Measurements from ENCODE around the gene SIX2.
"Not testable (repeated sequence)": the region's sequence is repeated elsewhere in the genome, so short reads cannot be mapped to it uniquely, and the experiment has no call there.

SIX2 gene

DNA sequence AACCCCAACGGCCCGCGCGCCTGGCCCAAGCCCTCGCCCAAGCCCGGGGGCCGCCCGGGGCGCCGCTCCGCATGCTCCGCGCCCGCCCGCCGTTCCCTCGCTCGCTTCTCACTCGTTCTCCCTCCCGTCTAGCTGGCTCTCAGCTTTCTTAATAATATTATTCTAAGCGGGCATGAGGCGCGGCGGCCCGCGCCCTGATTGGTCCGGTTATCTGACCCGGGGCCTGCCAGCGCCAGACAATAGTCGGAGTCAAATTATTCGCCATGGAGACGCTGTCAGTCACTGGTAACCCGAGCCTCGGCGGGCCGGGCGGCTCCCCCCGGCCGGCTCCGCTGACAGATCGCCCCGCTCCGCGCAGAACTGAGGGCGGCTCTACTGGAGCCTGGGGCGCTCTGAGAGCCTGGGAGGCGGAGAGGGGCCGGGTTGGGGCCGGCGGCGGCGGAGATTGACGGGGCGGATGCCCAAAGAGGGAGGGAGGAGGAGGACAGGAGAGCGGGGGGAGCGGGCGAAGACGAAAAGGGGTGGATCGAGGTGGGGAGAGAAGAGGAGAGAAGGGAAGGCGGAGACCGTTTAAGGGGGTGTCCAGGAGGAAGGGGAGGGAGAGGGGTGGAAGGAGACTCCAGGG, at the start of gene SIX2:
Gene SIX2, minus strand, starts transcription at position 150 of the 625 bp plus-strand sequence. CDS start 342 bp downstream, outside the sequence.
- peak; percentile 96 for DNase-seq (ENCODE audit: low spot score)

DNA sequence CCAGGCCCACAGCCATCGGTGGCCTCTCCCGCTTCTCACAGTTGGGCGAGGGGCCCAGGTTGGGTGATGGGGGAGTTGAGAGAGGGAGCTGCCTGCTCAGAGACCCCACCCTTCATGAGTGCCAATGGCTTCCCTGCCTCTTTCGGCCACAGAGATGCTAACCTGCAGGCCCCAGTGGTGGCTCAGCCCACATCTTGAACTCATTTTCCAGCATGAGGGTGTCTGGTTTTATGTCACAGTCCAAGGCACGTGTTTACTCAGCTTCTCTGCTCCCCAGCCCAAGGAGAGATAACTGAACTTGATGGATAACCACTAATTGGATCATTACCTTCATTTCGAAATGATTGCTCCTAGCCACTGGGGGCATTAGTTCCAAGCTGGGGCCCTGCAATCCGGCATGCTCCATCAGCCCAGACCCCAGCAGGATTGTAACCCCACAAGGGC, 45.9 kb upstream of the SIX2 start:
- no peak for DNase-seq (ENCODE audit: low spot score)

GRCh38 chr2:45053966-45054365, 44.7 kb upstream of the SIX2 start:
- DNase-seq (ENCODE audit: low spot score), result no peak

DNA sequence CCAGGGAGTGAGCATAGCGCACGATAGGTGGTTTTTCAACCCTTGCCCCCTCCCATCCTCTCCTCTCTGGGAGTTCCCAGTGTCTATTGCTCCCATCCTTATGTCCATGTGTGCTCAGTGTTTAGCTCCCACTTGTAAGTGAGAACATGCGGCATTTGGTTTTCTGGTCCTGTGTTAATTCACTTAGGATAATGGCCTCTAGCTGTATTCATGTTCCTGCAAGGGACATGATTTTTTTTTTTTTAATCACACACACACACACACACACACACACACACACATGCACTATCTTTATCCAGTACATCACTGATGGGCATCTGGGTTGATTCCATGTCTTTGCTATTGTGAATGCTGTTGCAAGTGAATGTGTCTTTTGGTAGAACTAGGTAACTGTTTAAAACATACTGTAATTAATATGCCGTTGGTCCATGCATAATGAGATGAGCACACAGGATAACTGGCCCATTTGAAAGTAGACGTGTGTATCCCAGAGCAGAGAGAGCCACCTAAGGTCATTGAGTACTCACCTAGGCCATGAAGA, 43.2 kb upstream of the SIX2 start:
- no peak for DNase-seq (ENCODE audit: low spot score)

DNA sequence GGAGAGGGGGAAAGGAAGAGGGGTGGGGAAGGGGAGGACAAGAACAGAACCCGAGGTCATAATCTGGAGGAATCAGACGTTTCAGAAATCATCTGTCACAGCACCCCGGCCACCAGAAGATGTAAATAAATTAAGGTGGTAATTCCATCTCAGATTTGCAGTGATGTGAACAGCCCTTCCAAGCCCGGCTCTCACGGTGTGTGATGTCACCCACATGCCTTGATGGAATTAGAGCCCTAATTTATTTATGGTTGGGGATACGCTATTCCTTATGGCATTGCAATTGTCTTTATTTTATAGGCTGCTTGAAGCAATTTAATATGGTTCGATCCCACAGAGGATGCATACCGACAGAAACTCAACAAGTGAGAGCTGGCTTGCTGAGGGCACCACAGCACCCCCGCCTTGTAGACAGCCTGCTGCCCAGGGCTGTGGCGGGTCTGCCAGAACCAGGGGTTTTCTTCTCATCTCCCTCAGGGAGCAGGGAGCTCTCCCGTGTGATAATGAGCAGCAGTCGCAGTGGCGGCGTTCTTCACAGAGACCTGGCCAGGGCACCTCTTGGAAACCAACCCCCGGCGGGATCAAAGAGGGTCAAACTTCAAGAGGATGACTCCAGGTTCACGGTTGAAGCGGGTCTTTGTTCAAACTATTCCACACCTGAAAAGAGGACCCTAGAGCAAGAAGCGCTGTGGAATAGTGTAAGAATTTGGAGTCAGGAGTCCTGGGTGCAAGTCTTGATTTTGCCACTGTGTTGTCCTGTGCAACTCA, 40.5 kb upstream of the SIX2 start:
- no peak for DNase-seq (ENCODE audit: low spot score)

- DNase-seq (ENCODE audit: low spot score), result no peak
Observed at GRCh38 chr2:45047301-45047700, 38.0 kb upstream of the SIX2 start.

DNA sequence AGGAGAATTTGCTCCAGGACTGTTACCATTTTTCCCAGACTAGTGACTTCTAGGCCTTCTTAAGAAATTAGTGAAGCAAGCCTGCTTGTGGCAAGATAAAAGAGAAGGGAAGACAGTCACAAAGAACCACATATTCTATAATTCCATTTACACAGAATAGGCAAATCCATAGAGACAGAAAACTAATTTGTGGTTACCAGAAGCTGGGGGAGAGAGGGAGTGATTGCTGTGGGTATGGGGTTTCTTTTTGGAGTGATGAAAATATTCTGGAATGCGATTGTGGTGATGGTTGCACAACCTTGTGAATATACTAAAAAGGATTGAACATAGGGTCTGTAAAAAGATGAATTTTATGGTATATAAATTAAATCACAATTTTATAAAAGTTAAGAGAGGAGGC, 37.5 kb upstream of the SIX2 start:
- DNase-seq (ENCODE audit: low spot score), result no peak

GRCh38 chr2:45045706-45046105, 36.5 kb upstream of the SIX2 start:
- no peak for DNase-seq (ENCODE audit: low spot score)

- DNase-seq (ENCODE audit: low spot score), result no peak
Observed at GRCh38 chr2:45044916-45045315, 35.7 kb upstream of the SIX2 start.

DNA sequence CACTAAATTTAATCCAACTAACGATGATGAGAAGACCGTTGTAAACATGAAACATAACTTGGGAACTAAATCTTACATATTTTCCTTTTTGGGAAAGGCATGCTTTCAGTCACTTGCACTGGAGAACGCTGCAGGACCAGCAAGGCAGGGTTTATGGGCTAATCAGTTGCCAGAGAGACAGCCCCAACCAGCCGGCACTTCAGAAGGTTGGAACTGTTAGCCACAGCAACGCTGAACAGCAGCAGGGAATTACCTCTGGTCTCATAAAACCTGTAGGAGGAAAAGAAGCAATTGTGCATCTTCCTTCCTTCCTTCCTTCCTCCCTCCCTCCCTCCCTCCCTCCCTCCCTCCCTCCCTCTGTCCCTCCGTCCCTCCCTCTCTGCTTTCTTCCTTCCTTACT, 33.9 kb upstream of the SIX2 start:
- no peak for DNase-seq (ENCODE audit: low spot score)

GRCh38 chr2:45042401-45042800, 33.1 kb upstream of the SIX2 start:
- no peak for DNase-seq (ENCODE audit: low spot score)

- no peak for DNase-seq (ENCODE audit: low spot score)
Observed at GRCh38 chr2:45040786-45041185, 31.5 kb upstream of the SIX2 start.

DNA sequence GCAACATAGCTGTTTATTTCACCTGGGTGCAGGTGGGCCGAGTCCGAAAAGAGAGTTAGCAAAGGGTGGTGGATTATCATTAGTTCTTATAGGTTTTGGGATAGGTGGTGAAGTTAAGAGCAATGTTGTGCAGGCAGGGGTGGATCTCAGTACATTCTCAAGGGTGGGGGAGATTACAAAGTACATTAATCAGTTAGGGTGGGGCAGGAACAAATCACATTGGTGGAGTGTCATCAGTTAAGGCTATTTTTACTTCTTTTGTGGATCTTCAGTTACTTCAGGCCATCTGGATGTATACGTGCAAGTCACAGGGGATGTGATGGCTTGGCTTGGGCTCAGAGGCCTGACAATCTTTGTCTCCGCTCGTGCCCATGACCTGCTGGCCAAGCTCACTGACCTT, 30.6 kb upstream of the SIX2 start:
- not testable (repeated sequence) for DNase-seq (ENCODE audit: low spot score)

GRCh38 chr2:45038861-45039260, 29.6 kb upstream of the SIX2 start:
- not testable (repeated sequence) for DNase-seq (ENCODE audit: low spot score)

DNA sequence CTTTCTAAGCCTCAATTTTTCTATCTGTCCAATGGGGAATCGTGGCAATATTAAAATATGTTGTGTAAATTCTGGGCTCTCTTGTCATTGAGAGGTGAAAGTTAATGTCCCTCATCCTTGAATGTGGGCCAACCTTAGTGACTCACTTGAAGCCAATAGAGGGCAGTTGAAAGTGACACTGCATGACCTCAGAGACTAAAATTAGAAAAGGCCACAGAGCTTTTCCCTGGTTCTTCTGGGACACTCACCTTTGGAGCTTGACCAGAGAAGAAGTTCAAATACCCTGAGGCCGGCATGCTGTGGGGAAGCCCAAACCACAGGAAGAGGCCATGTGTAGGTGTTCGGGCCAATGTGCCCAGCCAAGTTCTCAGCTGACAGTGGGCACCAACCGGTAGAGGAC, 24.1 kb upstream of the SIX2 start:
- DNase-seq (ENCODE audit: low spot score), result no peak

DNA sequence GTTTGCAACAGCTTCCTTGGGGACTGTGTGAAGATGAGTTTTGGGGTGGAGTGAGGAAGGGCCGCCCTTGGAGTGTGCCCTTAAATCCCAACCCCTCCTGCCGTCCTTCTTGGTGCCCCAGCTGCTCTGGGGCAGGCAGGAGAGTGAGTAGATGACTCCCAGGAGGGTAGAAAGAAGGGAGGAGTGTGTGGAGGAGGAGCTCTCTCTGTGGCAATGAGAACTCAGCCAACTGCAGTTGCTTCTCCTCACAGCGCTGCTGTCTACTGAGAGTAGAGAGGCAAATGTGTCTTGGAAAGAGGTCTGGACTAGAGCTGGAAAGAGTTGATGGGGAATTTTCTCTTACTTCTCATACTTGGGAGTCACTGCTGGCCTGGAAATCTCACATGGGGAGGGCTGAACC, 21.8 kb upstream of the SIX2 start:
- DNase-seq (ENCODE audit: low spot score), result no peak

DNA sequence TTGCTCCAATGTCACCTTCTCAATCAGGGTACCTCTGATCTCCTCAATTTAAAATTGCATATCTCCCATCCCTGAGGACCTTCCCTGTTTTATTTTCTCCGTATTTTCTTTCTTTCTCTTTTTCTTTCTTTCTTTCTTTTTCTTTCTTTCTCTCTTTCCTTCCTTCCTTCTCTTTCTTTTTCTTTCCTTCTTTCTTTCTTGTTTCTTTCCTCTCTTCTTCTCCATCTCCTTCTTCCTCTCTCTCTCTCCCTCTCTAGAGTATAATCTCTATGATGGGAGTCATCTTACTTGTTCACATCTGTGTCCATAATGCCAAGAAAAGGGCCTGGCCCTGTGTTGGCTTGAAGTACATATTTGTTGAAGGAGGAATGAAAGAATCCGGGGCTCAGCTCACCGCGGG, 21.3 kb upstream of the SIX2 start:
- DNase-seq (ENCODE audit: low spot score), result no peak

- no peak for DNase-seq (ENCODE audit: low spot score)
Observed at GRCh38 chr2:45029215-45029614, 20.0 kb upstream of the SIX2 start.

DNA sequence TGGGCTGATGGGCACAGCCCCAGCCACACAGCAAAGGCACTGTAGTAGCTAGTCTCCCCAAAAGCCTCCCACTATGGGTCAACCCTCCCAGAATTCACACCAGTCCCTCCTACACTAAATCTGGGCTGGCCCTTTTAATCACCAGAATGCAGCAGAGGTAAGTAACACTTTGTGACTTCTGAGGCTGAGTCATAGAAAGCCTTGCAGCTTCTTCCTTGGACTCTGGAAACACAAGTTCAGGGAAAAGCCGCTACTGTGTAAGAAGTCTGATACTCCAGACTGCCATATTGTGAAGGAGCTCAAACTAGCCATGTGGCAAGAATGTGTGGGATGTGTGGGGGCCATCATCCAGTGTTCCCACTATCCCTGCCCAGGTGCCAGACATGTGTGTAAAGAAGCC, 19.0 kb upstream of the SIX2 start:
- no peak for DNase-seq (ENCODE audit: low spot score)

DNA sequence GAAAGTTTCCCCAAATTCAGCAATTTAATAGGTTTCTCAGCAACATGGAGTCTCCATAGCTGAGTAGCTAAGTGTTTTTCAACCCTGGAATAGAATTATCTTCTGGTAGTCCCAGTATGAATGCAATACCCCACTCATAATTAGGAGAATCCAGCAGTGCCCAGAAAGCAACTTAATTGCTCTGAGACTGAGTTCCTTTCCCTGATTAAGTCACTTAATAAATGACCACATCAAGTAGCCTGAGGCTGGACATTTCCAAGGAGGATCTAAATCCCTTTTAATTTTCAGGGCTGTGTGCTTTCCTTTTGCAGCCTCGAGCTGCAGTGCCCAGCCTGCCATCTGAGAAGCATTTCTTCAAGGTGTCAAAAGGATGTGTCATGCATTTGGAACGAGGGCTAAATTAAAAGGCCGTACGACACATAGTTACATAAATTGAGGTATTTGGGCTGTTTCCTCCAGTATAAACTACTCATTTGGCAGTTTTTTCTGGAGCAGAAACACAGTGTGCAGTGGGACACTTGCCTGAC, 17.7 kb upstream of the SIX2 start:
- no peak for DNase-seq (ENCODE audit: low spot score)

DNA sequence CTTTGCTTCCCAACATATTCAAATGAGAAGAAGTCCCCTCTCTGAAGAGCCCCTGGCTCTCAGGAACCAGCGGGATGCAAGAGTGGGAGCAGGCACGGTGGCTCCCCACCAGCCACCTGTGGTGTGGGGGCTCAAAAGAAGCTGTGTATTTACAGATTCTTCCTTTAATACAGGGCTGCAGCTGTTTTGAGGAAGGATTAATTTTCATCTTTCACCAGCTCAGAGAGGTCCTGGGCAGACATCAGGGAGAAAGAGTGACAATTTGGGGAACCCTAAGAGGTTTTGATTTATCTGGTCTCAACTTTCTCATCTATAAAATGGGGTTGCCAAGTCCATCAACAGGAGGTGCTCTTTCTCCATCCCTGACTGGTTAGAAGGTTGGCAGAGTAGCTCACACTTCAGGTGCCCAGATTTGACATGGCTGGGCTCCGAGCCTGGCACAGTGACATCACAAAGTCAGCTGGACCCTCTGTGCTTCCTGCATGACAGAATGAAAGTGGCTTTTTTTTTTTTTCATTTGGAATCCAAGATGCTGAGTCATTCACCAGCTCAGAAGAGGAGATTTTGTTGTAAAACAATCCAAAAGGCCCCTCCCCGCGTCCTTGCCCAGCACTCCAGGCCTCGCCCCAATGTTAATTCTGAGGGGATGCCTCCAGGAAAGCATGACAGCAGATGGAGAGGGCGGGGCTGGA, 15.5 kb upstream of the SIX2 start:
- DNase-seq (ENCODE audit: low spot score), result peak; percentile 80

- no peak for DNase-seq (ENCODE audit: low spot score)
Observed at GRCh38 chr2:45024097-45024496, 14.8 kb upstream of the SIX2 start.

DNA sequence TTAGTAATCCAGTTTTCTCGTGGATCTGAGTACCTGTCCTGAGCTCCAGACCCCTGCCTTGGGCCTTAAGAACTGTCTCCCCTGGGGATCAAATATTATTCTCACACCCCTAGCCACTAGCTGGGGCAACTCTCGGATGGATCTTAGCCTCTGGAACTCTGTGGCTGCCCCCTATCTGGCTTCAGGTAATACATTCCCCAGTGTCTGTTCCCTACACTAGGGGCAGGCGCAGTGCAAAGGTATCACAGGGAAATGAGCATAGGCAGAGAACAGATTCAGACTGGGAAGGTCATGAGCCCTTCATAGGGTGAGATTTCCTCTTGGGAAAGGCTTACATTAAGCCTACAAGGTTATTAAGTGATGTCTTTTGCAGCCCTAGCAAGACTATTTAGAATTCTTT, 11.2 kb upstream of the SIX2 start:
- DNase-seq (ENCODE audit: low spot score), result no peak

Measured in AG08396 (cell line).